AG20443 (cell line): ENCODE data around the gene HAPSTR1.
A peak's percentile ranks its signal among the peaks of the same experiment; 100 is the strongest.

Experiments
- DNase-seq: peaks from one replicate; pipeline ENCODE4 v3.0.0; 2012; ENCODE audit warnings: low spot score, mixed read lengths

Gene HAPSTR1

GRCh38 chr16:9124444-9124843, 33.0 kb downstream of the HAPSTR1 start:
- DNase-seq, result no peak

GRCh38 chr16:9124908-9125584, 33.6 kb downstream of the HAPSTR1 start:
- DNase-seq, result no peak

- DNase-seq, result no peak
Measured at GRCh38 chr16:9125658-9126505, 34.4 kb downstream of the HAPSTR1 start.

GRCh38 chr16:9126609-9127008, 35.2 kb downstream of the HAPSTR1 start:
- no peak for DNase-seq

- DNase-seq, result no peak
Measured at GRCh38 chr16:9128346-9129342, 37.2 kb downstream of the HAPSTR1 start.

- no peak for DNase-seq
Measured at GRCh38 chr16:9134306-9134705, 42.9 kb downstream of the HAPSTR1 start.

GRCh38 chr16:9134739-9135138, 43.3 kb downstream of the HAPSTR1 start:
- peak; percentile 63 for DNase-seq

- no peak for DNase-seq
Measured at GRCh38 chr16:9135797-9136196, 44.4 kb downstream of the HAPSTR1 start.

GRCh38 chr16:9136596-9136995, 45.2 kb downstream of the HAPSTR1 start:
- DNase-seq, result no peak

- no peak for DNase-seq
Measured at GRCh38 chr16:9138021-9138680, 46.7 kb downstream of the HAPSTR1 start.

GRCh38 chr16:9138731-9139501, 47.5 kb downstream of the HAPSTR1 start:
- peak; percentile 81 for DNase-seq

- peak; percentile 30 for DNase-seq
Measured at GRCh38 chr16:9139965-9140364, 48.5 kb downstream of the HAPSTR1 start.
